Neural cell (in vitro differentiated cells): Measurements from ENCODE around the gene SPINK8.

ENCODE experiments used
- CTCF ChIP-seq: fragments of 450-650 bp; IDR thresholded peaks from 2 replicates; pipeline ENCODE4 v1.5.1; 2014; ENCODE audit warnings: antibody characterized with exemption, mild to moderate bottlenecking, moderate library complexity; ENCODE audit not compliant: poor library complexity, severe bottlenecking
- EZH2 ChIP-seq: fragments of 200-600, 300-800 bp; shearing (Covaris generic), sonication (generic); IDR thresholded peaks from 2 replicates; pipeline ENCODE4 v1.6.1; 2014; ENCODE audit warnings: antibody characterized with exemption, low read length, borderline replicate concordance, mild to moderate bottlenecking; ENCODE audit not compliant: insufficient read depth, poor library complexity, severe bottlenecking
- POLR2AphosphoS5 ChIP-seq: IDR thresholded peaks from 2 replicates; pipeline ENCODE4 v1.6.1; 2012
- REST ChIP-seq: IDR thresholded peaks from 2 replicates; pipeline ENCODE4 v1.6.1; 2012; ENCODE audit warnings: borderline replicate concordance

GRCh38 chr3:48361928-48362327 lies 28.5 kb upstream of the SPINK8 start:
- no peak for TF ChIP-seq CTCF
- TF ChIP-seq POLR2AphosphoS5 = no peak
- no peak for TF ChIP-seq EZH2
- no peak for TF ChIP-seq REST
